ENCODE measurements around the gene LYRM2. TPM values are rescaled to one million over a fixed set of nuclear protein-coding genes. Genes with fewer than 3 reads are reported as not detected.

Gene LYRM2
- total RNA-seq, 1 experiment from 2014 or later, result 10.5 TPM

DNA sequence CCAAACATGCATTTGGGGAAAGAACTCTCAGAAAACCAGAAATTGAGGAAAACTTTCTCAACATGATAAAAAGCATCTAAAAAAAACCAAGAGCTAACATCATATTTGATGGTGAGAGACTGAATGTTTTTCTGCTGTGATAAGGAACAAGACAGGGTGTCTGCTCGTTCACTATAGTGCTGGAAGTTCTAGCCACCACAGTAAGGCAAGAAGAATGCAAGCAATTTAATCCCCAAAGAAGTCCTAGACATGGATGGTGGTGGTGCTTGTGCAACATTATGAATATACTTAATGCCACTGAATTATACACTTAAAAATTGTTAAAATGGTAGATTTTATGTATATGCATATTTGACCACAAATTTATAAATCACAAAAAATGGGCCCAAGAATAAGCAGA lies 53.4 kb downstream of the LYRM2 start:
- H3F3A ChIP-seq (ENCODE audit: low read length, unreplicated experiment), result no peaks in the 10 kb centered on the region
- TF ChIP-seq EZH2 (IDR thresholded peaks at IDR 0.05; ENCODE audit: low read length, unreplicated experiment) (no peak), EZH2phosphoT487 (IDR thresholded peaks at IDR 0.05; ENCODE audit: borderline replicate concordance, low read length) (no peak)
- ATAC-seq (no peak), DNase-seq (no peak)
- H3K4me3 ChIP-seq (ENCODE audit: low read length), result no peak overlapping the region
- no peak overlapping the region for H3K27ac ChIP-seq (ENCODE audit: low read length)
- no peaks in the 10 kb centered on the region for H4K20me1 ChIP-seq (ENCODE audit: low read length)
- H2AFZ ChIP-seq (ENCODE audit: low read length), result no peak overlapping the region
- intact Hi-C loops (cut with micrococcal nuclease), result no loop called here
- H3K9me3 ChIP-seq (ENCODE audit: low read length), result no peaks in the 10 kb centered on the region
- no peaks in the 10 kb centered on the region for H3K4me1 ChIP-seq (ENCODE audit: insufficient read depth, low read length)
- H3K4me2 ChIP-seq (ENCODE audit: low read length), result no peak overlapping the region
- no peaks in the 10 kb centered on the region for H3K27me3 ChIP-seq (ENCODE audit: low read length)
- H3K36me3 ChIP-seq (ENCODE audit: low read depth, low read length), result no peaks in the 10 kb centered on the region
- POLR2A ChIA-PET (ENCODE audit: unreplicated experiment), result no interaction called here
- CTCF ChIA-PET, result no interaction called here
- no TSS peak for BruUV-seq (replicated peaks)
- no peaks in the 10 kb centered on the region for H3K79me2 ChIP-seq (ENCODE audit: low read length)
- H3K9ac ChIP-seq (ENCODE audit: low read length), result no peak overlapping the region
- H3K9me2 ChIP-seq (replicated peaks; ENCODE audit: low read length), result no peaks in the 10 kb centered on the region

DNA sequence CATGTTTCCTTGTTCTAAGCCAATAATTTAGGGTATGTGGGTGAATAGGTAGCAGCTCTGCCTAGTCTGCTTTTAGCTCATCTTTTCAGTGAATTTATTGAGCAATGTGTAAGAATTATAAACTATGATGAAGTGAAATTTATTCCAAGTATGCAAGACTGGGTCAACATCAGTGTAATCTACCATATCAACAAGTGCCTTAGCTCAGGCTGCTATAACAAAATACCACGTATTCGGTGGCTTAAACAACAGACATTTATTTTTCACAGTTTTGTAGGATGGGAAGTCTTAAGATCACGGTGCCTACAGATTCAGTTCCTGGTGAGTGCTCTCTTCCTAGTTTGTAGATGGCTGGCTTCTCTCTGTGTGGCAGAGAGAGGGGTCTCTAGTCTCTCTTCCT lies 54.0 kb downstream of the LYRM2 start:
- no peaks in the 10 kb centered on the region for H3K9me3 ChIP-seq (ENCODE audit: low read length)
- H3K36me3 ChIP-seq (ENCODE audit: low read depth, low read length), result no peaks in the 10 kb centered on the region
- POLR2A ChIA-PET (ENCODE audit: unreplicated experiment), result no interaction called here
- intact Hi-C loops (cut with micrococcal nuclease), result no loop called here
- H3K9me2 ChIP-seq (replicated peaks; ENCODE audit: low read length), result no peaks in the 10 kb centered on the region
- no peaks in the 10 kb centered on the region for H3F3A ChIP-seq (ENCODE audit: low read length, unreplicated experiment)
- H3K4me3 ChIP-seq (ENCODE audit: low read length), result no peak overlapping the region
- no peaks in the 10 kb centered on the region for H4K20me1 ChIP-seq (ENCODE audit: low read length)
- no TSS peak for BruUV-seq (replicated peaks)
- H3K4me2 ChIP-seq (ENCODE audit: low read length), result no peak overlapping the region
- no peaks in the 10 kb centered on the region for H3K27me3 ChIP-seq (ENCODE audit: low read length)
- H3K9ac ChIP-seq (ENCODE audit: low read length), result no peak overlapping the region
- H2AFZ ChIP-seq (ENCODE audit: low read length), result no peak overlapping the region
- ATAC-seq, result no peak
- no peaks in the 10 kb centered on the region for H3K4me1 ChIP-seq (ENCODE audit: insufficient read depth, low read length)
- no peak for DNase-seq
- TF ChIP-seq EZH2 (IDR thresholded peaks at IDR 0.05; ENCODE audit: low read length, unreplicated experiment), result no peak
- TF ChIP-seq EZH2phosphoT487 (IDR thresholded peaks at IDR 0.05; ENCODE audit: borderline replicate concordance, low read length), result no peak
- TF ChIP-seq, protein P1, sequence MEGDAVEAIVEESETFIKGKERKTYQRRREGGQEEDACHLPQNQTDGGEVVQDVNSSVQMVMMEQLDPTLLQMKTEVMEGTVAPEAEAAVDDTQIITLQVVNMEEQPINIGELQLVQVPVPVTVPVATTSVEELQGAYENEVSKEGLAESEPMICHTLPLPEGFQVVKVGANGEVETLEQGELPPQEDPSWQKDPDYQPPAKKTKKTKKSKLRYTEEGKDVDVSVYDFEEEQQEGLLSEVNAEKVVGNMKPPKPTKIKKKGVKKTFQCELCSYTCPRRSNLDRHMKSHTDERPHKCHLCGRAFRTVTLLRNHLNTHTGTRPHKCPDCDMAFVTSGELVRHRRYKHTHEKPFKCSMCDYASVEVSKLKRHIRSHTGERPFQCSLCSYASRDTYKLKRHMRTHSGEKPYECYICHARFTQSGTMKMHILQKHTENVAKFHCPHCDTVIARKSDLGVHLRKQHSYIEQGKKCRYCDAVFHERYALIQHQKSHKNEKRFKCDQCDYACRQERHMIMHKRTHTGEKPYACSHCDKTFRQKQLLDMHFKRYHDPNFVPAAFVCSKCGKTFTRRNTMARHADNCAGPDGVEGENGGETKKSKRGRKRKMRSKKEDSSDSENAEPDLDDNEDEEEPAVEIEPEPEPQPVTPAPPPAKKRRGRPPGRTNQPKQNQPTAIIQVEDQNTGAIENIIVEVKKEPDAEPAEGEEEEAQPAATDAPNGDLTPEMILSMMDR (conservative IDR thresholded peaks at IDR 0.05; ENCODE audit: low read depth, low read length), result no peak
- no peak overlapping the region for H3K27ac ChIP-seq (ENCODE audit: low read length)
- H3K79me2 ChIP-seq (ENCODE audit: low read length), result no peaks in the 10 kb centered on the region
- CTCF ChIA-PET, result no interaction called here

DNA sequence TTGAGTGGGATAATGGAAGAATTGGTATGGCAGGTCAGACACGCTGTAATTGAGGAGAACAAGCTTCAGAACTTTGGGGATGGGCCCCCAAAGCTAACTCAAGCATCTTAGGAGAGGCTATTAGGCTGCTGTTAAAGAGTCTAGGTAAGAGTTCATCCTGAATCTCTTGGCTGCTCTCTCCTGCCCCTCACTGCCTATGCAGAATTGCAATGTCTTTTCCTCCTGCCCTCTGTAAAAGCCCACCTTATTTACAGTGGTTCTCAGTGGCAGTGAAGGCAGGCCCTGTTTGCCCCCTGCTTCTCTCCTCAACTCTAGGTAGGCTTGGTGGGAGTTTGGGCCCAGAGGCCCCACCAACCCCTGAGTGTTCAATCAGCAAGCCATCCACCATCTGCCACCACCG lies 55.0 kb downstream of the LYRM2 start:
- no peak for DNase-seq
- CTCF ChIA-PET, result no interaction called here

More for the DNA sequence above, 55.0 kb downstream of the LYRM2 start:
- no peaks in the 10 kb centered on the region for H3K9me2 ChIP-seq (replicated peaks; ENCODE audit: low read length)
- no peaks in the 10 kb centered on the region for H3K27me3 ChIP-seq (ENCODE audit: low read length)
- no peak overlapping the region for H3K4me2 ChIP-seq (ENCODE audit: low read length)
- no peaks in the 10 kb centered on the region for H3K9me3 ChIP-seq (ENCODE audit: low read length)
- no peak overlapping the region for H3K27ac ChIP-seq (ENCODE audit: low read length)
- ATAC-seq, result no peak
- H3K9ac ChIP-seq (ENCODE audit: low read length), result no peak overlapping the region
- H3K36me3 ChIP-seq (ENCODE audit: low read depth, low read length), result no peaks in the 10 kb centered on the region
- no peaks in the 10 kb centered on the region for H3K79me2 ChIP-seq (ENCODE audit: low read length)
- intact Hi-C loops (cut with micrococcal nuclease), result no loop called here
- H3K4me1 ChIP-seq (ENCODE audit: insufficient read depth, low read length), result no peaks in the 10 kb centered on the region
- no peak overlapping the region for H2AFZ ChIP-seq (ENCODE audit: low read length)
- H4K20me1 ChIP-seq (ENCODE audit: low read length), result no peaks in the 10 kb centered on the region
- TF ChIP-seq EZH2phosphoT487 (IDR thresholded peaks at IDR 0.05; ENCODE audit: borderline replicate concordance, low read length), result no peak
- POLR2A ChIA-PET (ENCODE audit: unreplicated experiment), result no interaction called here
- no peaks in the 10 kb centered on the region for H3F3A ChIP-seq (ENCODE audit: low read length, unreplicated experiment)
- no TSS peak for BruUV-seq (replicated peaks)
- H3K4me3 ChIP-seq (ENCODE audit: low read length), result no peak overlapping the region

Measured in PC-3 (cell line).